OCI-LY1 (cell line): ENCODE measurements around the gene MYO3B.

Experiments
- H2AFZ ChIP-seq: fragments of 200-600 bp; sonication (generic), shearing (Covaris generic); 2 replicates; pipeline ENCODE4 v1.6.0; 2014; ENCODE audit warnings: antibody characterized with exemption, mild to moderate bottlenecking, low read length
- H3F3A ChIP-seq: fragments of 200-600 bp; sonication (generic), shearing (Covaris generic); 2 replicates; pipeline ENCODE4 v1.6.0; 2014; ENCODE audit warnings: mild to moderate bottlenecking, antibody characterized with exemption, low read length, moderate library complexity; ENCODE audit not compliant: insufficient read depth
- H3K27ac ChIP-seq: fragments of 200-600 bp; sonication (generic); 2 replicates; pipeline ENCODE4 v1.5.1; 2014; ENCODE audit warnings: low read length, mixed run types, mild to moderate bottlenecking, low read depth; ENCODE audit not compliant: poor library complexity, severe bottlenecking
- H3K27me3 ChIP-seq: fragments of 200-600 bp; sonication (generic); 2 replicates; pipeline ENCODE4 v1.6.0; 2014; ENCODE audit warnings: antibody characterized with exemption, mild to moderate bottlenecking, low read length, moderate library complexity; ENCODE audit not compliant: insufficient read depth
- H3K36me3 ChIP-seq: fragments of 200-600 bp; sonication (generic); 2 replicates; pipeline ENCODE4 v1.6.1; 2014; ENCODE audit warnings: mild to moderate bottlenecking, antibody characterized with exemption, low read length, moderate library complexity, mixed read lengths; ENCODE audit not compliant: insufficient read depth
- H3K4me1 ChIP-seq: fragments of 200-600 bp; sonication (generic); 2 replicates; pipeline ENCODE4 v1.5.1; 2014; ENCODE audit warnings: mild to moderate bottlenecking, low read length, moderate library complexity; ENCODE audit not compliant: insufficient read depth, severe bottlenecking
- H3K4me2 ChIP-seq: fragments of 200-600 bp; sonication (generic), shearing (Covaris generic); 2 replicates; pipeline ENCODE4 v1.6.1; 2014; ENCODE audit warnings: low read length
- H3K4me3 ChIP-seq: fragments of 200-600 bp; sonication (generic); 2 replicates; pipeline ENCODE4 v1.5.1; 2014; ENCODE audit warnings: low read length, low read depth, mild to moderate bottlenecking, mixed read lengths; ENCODE audit not compliant: poor library complexity, severe bottlenecking
- H3K79me2 ChIP-seq: fragments of 200-600 bp; shearing (Covaris generic); 2 replicates; pipeline ENCODE4 v1.6.1; 2016; ENCODE audit warnings: mixed run types, low read length, mixed read lengths; ENCODE audit not compliant: insufficient read depth
- H3K9ac ChIP-seq: fragments of 200-600 bp; sonication (generic), shearing (Covaris generic); 2 replicates; pipeline ENCODE4 v1.6.1; 2014; ENCODE audit warnings: mild to moderate bottlenecking, low read length, mixed read lengths
- H3K9me2 ChIP-seq: fragments of 200-600 bp; sonication (generic), shearing (Covaris generic); 2 replicates; pipeline ENCODE4 v1.6.1; 2014; ENCODE audit warnings: low read depth, mild to moderate bottlenecking, low read length, mixed read lengths
- H3K9me3 ChIP-seq: fragments of 200-600 bp; shearing (Covaris generic); 2 replicates; pipeline ENCODE4 v1.6.1; 2014; ENCODE audit warnings: low read length, mixed read lengths
- H4K20me1 ChIP-seq: fragments of 200-600 bp; sonication (generic), shearing (Covaris generic); 2 replicates; pipeline ENCODE4 v1.6.0; 2016; ENCODE audit warnings: mild to moderate bottlenecking, low read length; ENCODE audit not compliant: insufficient read depth
- CTCF ChIP-seq: fragments of 200-600 bp; sonication (generic), shearing (Covaris generic); IDR thresholded peaks from 2 replicates; pipeline ENCODE4 v1.5.1; 2017; ENCODE audit warnings: mild to moderate bottlenecking, antibody characterized with exemption, low read length, moderate library complexity, mixed read lengths
- EZH2 ChIP-seq: fragments of 200-600 bp; sonication (generic), shearing (Covaris generic); IDR thresholded peaks from 2 replicates; pipeline ENCODE4 v1.8.0; 2017; ENCODE audit warnings: borderline replicate concordance, mixed run types, mild to moderate bottlenecking, antibody characterized with exemption, low read length, moderate library complexity, mixed read lengths

The MYO3B gene

GRCh38 chr2:170245312-170245711, 67.4 kb downstream of the MYO3B start:
- Histone ChIP-seq H3K27ac (no peak overlapping the region), H3K9me2 (no peaks in the 10 kb centered on the region), H3K9me3 (no peaks in the 10 kb centered on the region), H3K4me1 (no peaks in the 10 kb centered on the region), H3K9ac (no peak overlapping the region), H3K4me3 (no peak overlapping the region), H3K79me2 (no peaks in the 10 kb centered on the region), H2AFZ (no peak overlapping the region), H3K27me3 (no peaks in the 10 kb centered on the region), H3K4me2 (no peak overlapping the region), H3K36me3 (no peaks in the 10 kb centered on the region), H3F3A (no peaks in the 10 kb centered on the region), H4K20me1 (no peaks in the 10 kb centered on the region)
- no peak for TF ChIP-seq EZH2
- no peak for TF ChIP-seq CTCF

GRCh38 chr2:170247333-170247732, 69.4 kb downstream of the MYO3B start:
- Histone ChIP-seq H3K4me1 (no peaks in the 10 kb centered on the region), H2AFZ (no peak overlapping the region), H3K36me3 (no peaks in the 10 kb centered on the region), H3K27me3 (no peaks in the 10 kb centered on the region), H3K4me2 (no peak overlapping the region), H4K20me1 (no peaks in the 10 kb centered on the region), H3K4me3 (no peak overlapping the region), H3K79me2 (no peaks in the 10 kb centered on the region), H3K9me2 (no peaks in the 10 kb centered on the region), H3K27ac (no peak overlapping the region), H3K9me3 (no peaks in the 10 kb centered on the region), H3K9ac (no peak overlapping the region), H3F3A (no peaks in the 10 kb centered on the region)
- TF ChIP-seq CTCF (no peak), EZH2 (no peak)

GRCh38 chr2:170247882-170248393, 70.0 kb downstream of the MYO3B start:
- Histone ChIP-seq H3K27me3 (no peaks in the 10 kb centered on the region), H3K27ac (no peak overlapping the region)

More at GRCh38 chr2:170247882-170248393, 70.0 kb downstream of the MYO3B start:
- H2AFZ ChIP-seq: no peak overlapping the region
- no peak overlapping the region for H3K9ac ChIP-seq
- no peaks in the 10 kb centered on the region for H4K20me1 ChIP-seq
- H3K9me3 ChIP-seq: no peaks in the 10 kb centered on the region
- H3K36me3 ChIP-seq: no peaks in the 10 kb centered on the region
- no peaks in the 10 kb centered on the region for H3K4me1 ChIP-seq
- no peak overlapping the region for H3K4me3 ChIP-seq
- H3K4me2 ChIP-seq: no peak overlapping the region
- TF ChIP-seq CTCF: no peak
- TF ChIP-seq EZH2: no peak
- no peaks in the 10 kb centered on the region for H3K79me2 ChIP-seq
- no peaks in the 10 kb centered on the region for H3K9me2 ChIP-seq
- H3F3A ChIP-seq: no peaks in the 10 kb centered on the region
